DMS114 treated with DMSO at 0.1 percent for 48 hours (cell line): ENCODE measurements around the gene GPR37L1.

Source experiments
- DNase-seq: peaks from one replicate; lab custom pipeline; 2025; ENCODE audit not compliant: unreplicated experiment; lab: John Stamatoyannopoulos, UW

GPR37L1 gene, protein sequence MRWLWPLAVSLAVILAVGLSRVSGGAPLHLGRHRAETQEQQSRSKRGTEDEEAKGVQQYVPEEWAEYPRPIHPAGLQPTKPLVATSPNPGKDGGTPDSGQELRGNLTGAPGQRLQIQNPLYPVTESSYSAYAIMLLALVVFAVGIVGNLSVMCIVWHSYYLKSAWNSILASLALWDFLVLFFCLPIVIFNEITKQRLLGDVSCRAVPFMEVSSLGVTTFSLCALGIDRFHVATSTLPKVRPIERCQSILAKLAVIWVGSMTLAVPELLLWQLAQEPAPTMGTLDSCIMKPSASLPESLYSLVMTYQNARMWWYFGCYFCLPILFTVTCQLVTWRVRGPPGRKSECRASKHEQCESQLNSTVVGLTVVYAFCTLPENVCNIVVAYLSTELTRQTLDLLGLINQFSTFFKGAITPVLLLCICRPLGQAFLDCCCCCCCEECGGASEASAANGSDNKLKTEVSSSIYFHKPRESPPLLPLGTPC

DNA sequence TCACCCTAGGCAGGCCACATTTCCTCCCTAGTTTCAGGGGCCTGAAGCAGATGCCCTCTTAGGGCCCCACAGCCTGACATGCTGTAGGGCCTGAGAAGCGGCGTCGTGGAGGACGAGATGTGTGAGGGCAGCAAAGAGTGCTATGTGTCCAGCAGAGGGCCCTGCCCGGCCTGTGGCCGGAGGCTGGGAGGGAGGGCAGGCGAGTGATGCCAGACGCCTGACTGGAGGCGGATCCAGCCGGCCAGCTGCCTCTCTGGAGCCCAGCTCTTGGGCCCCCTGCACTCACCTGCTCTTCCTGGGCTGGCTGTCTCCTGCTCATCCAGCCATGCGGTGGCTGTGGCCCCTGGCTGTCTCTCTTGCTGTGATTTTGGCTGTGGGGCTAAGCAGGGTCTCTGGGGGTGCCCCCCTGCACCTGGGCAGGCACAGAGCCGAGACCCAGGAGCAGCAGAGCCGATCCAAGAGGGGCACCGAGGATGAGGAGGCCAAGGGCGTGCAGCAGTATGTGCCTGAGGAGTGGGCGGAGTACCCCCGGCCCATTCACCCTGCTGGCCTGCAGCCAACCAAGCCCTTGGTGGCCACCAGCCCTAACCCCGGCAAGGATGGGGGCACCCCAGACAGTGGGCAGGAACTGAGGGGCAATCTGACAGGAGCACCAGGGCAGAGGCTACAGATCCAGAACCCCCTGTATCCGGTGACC, at the start of gene GPR37L1:
TSS of gene GPR37L1 (plus strand) at position 279 of the 697 bp plus-strand sequence. CDS start at position 326, 47 bp downstream.
- no peak for DNase-seq

DNA sequence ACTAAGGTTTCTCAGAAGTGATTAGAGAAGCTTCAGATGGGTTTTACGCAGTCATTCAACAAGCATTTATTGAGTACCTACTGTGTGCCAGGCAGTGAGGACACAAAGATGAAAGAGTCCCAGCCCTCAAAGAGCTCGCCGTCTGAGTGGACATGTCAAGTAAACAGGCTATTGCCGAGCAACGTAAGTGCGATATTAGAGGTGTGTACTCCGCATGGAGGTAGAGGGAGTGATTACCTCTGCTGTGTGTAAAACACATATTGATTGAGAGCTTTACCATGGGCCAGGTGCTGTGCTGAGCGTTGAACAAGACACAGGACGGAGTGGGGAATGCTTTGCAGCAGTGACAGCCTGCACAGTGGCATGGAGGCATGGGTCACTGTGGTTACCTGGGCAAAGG, 49.5 kb upstream of the GPR37L1 start:
- DNase-seq = no peak

DNA sequence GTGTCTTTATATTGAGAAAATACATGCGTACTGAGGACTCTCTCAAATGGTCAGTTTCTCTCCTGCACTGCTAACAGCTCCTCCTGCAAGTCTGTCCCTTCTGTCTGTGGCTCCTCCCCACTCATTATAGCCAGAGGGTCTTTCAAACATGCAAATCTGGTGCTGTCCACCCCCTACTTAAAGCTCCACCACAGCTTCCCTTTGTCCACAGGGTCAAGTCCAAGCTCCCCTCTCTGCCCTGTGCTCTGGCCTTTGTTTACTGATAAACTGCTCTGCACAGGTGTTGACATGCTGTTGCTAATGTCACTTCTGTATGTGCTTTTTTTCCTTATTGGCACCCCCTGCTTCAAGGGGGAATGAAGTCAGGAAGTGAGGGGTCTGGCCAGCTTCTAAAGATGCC, 47.7 kb upstream of the GPR37L1 start:
- DNase-seq = no peak

DNA sequence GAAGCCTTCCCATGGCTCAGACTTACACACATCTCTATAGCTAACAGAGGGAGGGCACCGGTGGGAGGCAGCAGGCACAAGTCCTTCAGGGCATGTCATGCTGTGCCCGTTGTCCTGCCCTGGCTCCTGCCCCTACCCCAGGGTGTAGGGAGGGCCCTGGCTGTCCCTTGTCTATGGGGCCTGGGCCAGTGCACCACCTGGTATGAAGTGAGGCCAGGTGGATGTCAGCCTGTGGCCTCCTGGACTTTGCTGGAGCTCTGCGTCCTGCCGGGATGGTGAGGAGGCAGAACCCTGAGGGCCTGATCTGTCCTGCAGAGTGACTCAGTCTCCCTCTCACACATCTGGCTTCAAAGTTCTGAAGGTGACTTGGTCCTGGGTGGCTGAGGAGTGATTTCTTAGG, 47.3 kb upstream of the GPR37L1 start:
- DNase-seq = no peak

DNA sequence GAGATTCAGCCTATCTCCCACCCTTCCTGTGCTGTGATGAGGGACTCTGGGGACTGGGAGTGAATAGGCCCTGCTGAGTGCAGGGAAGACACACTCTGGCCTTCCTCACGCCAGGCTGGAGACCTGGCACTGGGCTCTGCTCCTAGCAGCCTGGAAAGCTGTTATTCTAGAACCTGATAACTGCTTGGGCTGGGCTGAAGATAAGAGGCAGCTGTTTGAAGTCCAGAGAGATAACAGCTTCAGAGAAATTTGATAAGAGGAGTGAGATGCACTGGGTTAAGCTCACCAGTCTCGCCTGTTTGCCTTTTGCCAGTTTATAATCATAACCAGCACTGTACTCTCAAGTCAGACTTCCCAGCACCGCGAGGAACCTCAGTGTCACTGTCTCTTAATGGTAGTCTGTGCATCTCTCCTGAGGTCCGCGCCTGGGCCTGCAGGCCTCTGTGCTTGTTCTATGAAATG, 46.6 kb upstream of the GPR37L1 start:
- no peak for DNase-seq

DNA sequence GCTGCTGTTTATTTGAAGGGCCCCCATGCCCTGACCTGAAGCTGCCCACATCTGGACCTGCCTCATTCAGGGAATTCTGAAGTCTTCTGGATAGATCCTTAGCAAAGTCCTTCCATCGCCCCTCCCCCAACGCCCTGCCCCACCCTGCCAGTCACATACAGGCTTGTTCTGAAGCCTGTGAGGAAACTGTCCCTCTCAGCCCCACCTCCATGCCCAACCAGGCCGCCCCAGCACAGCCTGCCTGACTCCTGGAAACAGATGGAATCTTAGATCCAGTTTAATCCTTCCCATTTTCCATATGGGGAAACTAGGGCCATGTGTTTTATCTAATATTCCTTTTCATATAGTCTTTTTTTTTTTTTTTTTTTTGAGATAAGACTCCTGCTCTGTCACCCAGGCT, 44.5 kb upstream of the GPR37L1 start:
- no peak for DNase-seq

DNA sequence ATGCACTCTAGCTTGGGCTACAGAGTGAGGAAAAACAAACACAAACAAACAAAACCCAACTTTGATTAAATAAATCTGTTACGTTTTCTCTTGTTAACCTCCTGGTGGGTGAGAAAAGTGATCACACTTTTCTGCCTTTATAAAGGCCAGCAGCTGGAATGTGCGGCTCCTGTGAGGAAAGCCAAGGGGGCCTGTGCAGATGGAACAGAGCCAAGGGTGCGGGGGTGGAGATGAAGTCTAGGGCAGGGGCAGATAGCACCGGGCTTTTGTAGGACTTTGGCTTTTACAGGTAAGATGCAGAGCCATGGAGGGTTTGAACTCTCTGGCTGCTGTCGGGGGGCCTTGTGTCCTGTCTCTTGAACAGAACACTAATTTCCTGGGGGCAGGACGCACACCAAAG, 40.7 kb upstream of the GPR37L1 start:
- no peak for DNase-seq

DNA sequence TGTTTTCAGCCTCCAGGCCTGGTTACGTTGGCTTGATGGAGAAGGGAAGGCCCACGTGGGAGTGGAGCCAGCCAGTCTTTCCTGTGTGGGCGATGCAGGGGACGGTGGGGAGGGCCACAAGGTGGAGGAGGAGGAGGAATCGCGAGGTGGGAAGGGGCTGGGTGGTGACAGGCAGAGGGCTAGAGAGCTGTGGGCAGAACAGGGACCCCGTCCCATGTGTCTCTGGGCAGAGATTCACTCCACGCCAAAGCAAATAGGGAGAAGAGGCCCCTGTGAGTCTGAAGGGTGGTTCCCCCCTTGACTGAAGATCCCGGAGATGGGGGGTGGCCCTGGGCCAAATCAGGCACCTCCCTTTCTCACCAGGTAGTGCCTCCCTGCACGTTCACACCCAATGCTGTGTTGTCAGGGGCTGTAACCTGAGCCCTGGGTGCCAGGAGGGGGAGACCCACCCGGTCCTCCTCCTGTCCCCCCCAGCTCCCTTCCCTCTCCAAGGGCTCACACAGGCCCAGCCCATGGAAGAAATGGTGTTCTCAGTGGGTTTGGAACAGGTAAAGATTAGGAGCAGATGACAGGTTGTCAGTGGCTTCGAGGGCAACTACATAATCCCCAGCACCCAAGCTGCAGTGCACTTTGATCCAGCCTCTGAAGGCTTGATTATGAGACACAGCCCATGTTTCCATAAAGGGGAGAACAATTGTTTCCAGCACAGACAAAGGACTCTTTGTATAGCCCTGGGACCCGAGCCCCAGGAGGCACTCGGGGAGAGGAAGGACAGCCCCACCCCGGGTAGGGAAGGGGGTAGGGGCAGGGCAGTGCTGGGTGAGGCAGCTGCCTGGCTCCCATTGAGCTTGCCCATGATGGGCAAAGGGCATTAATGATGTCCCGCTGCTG, 37.7 kb upstream of the GPR37L1 start:
- no peak for DNase-seq

DNA sequence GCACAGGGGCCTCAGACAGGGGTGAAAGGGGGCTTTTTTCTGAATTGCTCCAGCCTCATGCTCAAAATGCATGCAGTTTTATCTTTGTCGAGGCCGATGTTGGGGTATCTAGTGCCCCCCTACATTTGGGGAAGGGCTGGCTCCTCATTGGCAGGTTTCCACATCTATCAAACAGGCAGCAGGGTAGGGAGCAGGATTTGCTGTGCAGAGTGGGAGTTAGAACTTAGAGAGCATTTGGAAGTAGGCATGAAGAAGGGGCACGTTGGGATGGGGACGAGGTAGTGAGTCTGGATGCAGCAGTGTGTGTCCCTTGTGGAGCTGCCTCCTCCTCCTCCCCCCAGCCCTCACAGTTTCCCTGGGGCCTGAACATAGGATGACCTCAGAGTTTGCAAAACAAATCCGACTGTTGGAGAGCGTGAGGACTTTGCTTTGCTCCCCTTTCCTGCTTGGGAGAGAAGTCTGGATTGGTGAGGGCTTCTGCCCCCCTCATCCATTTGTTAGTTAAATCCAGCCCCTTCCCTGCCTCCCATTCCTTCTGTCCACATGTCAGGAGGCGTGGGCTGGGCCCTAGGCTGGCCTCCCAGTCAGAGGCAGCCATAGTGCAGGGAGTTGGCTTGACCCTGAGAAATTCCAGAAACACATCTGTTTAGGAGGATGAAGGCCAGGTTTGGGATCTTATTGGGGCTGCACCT, 36.9 kb upstream of the GPR37L1 start:
- DNase-seq = no peak

DNA sequence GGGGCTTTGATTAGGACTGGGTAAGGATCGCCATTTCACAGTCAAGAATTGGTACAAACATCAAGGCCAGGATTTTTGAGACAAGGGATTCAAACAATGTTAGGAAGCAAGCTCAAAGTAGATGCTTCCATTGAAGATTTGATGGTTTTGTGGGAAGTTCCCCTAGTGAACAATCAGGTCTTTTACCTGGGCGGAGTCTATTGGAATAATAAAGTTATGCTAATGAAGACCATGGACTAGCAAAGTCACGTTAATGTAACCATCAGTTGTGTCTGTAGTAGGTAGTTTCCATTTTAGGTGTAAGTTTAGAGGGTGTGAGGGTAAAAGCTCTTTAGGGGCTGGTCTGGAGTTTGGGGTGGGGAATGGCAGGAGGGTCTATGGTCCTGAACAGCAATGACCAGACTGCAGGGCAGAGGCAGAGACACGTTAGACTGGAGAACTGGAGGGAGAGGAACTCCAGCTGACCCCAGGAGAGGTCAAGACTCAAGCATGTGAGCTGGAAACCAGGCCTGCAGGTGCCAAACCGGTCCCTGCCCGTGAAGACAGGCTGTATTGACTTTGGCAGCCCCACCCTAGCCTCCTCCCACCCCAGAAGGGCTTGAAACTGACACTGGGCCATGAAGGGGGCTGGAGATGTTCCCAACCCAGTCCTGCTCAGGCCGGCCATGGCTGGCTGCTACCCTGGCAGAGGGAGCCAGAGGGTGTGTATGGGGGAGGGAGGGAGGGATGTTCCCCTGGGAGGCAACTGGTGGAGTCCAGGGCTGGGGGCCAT, 36.0 kb upstream of the GPR37L1 start:
- no peak for DNase-seq

DNA sequence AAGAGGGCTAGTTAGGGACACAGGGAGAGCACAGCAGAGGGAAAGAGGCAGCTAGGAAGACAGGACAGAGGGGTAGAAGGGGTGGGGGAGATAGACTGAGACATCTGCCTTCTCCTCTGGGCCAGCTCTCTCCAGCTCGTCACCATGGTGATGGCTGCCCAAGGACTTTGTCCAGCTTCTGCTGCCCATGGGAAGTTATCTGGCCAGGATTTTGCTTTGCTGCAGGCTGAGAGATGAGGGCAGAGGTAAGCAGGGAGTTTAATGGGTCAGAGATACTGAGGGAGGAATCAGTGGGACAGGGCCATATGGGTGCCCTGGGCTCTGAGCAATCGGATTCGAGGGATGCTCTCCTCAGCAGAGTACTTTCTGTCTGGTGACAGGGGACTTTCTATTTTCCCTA, 34.5 kb upstream of the GPR37L1 start:
- no peak for DNase-seq

DNA sequence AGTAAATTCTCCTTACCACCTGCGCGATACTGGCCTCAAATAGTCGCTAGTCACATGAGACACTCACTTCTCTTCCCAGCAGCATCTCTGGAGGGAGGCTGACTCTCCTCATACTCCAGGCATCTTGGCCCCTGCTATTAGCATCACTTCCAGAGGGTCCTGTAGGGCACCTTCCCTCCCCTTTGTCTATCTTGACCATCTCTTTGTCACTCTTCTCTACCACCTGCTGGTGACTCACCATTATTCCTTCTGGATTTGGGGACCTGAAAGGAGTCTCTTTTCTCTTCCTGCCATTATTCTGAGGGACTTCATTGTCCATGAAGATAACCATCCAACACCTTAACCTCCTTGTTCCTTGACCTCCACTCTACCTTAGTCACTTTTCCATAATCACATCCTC, 31.7 kb upstream of the GPR37L1 start:
- no peak for DNase-seq

DNA sequence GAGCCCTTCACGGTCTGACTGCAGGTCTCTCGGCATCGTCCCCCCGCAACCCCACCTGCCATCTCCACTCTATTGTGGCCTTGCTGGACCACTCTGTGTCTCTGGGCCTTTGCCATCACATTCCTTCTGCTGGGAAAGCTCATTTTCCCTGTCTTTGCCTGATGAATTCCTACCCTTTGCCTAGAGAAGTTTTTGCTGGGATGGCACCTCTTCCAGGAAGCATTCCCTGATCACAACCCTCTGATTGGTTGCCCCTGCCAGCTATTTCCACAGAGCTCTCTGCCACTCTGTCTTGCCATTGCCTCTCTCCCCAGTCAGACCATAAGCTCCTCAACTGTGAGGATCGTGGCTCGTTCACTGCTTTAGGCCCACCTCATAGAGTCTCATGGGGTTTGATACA, 28.9 kb upstream of the GPR37L1 start:
- no peak for DNase-seq

DNA sequence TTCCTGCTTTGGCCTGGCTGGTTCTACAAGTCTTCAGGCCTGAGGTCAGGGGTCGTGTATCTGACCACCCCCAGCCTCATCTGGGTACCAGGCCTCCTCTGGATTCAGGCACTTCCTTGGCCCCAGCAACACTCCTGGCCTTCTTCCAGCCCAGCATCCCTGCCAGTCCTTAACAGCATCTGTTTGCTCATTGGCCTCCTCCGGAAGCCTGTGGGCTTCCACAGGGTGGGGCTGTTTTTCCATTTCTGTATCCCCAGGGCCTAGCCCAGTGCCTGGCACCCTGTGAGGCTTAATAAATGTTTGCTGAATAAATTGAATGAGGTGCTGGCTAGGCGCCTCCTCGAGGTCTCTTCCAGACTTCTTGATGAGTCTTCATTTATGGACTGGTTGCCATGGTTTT, 21.5 kb upstream of the GPR37L1 start:
- DNase-seq = no peak

DNA sequence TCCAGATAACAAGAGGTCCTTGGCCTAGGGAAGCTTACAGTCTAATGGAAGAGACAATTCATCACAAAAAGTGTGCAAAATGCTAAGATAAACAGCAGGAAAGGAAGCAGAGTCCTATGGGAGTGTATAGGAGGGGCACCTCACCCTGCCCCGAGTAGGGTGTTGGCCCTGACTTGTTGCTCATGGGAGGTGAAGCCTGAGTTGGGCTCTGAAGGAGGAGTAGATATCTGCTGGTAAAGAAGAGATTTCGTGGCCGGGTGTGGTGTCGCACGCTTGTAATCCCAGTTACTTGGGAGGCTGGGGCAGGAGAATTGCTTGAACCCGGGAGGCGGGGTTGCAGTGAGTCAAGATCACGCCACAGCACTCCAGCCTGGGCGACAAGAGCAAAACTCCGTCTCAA, 18.6 kb upstream of the GPR37L1 start:
- DNase-seq = no peak

DNA sequence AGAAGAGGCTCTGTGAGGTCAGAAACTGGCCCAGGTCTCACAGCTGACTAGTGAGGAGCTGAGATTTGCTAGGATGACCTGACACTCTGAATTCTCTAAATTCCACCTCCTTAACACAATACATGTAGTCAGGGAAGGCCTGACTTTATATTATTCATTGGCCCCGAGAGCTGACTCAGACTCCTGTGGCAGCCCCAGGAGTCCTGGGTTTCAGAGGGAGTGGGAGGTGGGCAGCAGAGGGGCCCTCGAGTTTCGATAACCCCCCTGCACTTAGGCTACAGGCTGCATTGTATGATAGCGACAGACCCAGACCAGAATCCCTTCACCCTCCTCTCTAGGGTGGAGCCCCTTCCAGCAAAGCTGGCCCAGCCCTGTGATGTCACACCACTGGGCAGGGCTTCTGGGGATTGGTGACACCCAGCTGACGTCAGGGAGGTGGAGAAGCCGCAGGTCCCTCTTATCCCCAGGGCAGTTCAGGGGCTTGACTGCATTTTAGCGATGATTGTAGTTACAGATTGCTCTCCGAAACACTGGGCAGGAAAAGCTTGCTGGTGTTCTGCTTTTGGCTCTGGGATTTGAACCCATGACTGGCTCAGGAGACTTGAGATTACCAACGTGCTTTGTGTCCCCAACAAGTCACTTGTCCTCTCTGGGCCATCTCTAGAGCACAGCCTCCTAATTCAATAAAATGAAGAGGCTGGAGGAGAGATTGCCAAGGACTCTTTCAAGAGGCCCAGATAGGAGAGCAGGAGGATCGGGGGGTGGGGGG, 17.0 kb upstream of the GPR37L1 start:
- no peak for DNase-seq

DNA sequence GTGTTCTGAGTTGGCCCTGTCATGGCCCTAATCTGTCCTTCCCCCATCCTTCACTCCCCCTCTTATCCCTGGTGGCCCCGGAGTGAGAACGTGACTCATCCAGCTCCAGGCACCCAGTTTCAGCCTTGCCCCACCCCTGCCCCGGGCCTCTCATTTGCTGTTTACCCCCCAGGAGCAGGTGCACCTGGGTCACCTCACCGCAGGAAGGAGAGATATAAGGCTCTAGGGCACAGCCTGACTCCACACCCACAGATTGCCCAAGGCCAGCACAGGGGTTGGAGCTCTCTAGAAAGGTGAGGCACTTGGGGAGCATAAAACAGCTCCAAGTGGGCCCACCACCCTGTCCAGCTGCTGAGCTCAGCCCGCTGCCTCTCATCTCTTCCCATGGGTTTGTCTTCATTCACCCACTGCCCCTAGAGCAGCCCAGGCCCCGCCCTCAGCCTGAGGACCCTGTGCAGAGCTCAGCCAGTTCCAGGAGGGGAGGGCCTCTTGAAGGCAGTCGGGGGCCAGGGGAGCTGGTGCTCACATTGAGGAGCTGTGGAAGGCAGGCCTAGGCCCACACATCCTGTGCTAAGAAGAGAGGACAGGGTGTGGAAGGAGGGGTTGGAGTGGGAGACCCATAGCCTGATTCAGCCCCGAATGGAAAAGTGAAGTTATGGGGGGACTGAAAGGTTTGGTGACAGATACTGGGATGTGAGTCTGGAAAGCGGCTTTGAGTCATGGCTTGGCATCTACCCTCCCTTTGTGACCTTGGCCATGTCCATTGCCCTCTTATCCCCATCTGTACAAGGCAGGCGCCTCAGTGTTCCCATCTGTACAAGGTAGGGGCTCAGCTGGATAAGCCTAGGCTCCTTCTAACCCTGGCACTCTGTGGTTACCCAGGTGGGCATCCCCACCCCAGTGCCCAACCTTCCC, 16.1 kb upstream of the GPR37L1 start:
- DNase-seq = no peak

DNA sequence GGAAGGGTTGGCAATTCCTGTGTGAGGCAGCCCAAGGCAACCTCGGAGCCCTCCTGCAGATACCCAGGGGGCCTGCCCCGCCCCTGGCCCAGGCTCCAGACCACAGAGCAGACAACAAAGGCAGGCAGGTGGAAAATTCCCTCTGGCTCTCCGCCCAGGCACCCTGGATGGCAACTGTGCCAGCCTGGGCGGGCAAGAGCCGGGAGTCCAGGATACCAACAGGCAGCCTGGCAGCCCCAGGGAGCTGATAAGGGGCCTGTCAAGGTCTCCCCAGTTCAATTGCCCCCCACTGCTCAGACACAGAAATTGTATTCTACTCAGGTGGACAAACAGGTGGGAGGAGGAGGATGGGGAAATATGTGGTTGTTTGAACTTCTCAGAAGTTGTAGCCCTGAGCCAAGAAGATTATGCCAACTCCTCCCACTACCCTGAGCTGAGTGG, 15.4 kb upstream of the GPR37L1 start:
- DNase-seq = no peak
